ENCODE data around the gene MAP3K19. TPM values are rescaled to one million over a fixed set of nuclear protein-coding genes. Genes with fewer than 3 reads are reported as not detected.

MAP3K19 gene
- total and polyA plus RNA-seq, 2 experiments from 2014 or later, result not detected

DNA sequence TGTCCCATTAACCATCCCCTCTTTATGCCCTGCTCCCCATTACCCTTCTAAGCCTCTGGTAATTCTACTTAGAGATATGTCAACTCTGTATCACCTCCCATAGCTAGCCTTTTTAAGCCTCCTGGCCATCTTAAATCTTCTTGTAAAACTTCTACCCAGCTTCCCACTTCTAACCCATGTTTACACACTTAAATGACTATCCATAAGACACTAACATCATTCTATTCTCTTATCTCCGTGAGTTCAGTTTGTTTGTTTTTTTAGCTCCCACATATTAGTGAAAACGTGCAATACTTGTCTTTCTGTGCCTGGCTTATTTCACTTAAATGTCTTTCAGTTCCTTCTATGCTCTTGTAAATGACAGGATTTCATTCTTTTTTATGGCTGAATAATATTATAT is 47.3 kb upstream of the MAP3K19 start (continued):
- TF ChIP-seq, protein P1, sequence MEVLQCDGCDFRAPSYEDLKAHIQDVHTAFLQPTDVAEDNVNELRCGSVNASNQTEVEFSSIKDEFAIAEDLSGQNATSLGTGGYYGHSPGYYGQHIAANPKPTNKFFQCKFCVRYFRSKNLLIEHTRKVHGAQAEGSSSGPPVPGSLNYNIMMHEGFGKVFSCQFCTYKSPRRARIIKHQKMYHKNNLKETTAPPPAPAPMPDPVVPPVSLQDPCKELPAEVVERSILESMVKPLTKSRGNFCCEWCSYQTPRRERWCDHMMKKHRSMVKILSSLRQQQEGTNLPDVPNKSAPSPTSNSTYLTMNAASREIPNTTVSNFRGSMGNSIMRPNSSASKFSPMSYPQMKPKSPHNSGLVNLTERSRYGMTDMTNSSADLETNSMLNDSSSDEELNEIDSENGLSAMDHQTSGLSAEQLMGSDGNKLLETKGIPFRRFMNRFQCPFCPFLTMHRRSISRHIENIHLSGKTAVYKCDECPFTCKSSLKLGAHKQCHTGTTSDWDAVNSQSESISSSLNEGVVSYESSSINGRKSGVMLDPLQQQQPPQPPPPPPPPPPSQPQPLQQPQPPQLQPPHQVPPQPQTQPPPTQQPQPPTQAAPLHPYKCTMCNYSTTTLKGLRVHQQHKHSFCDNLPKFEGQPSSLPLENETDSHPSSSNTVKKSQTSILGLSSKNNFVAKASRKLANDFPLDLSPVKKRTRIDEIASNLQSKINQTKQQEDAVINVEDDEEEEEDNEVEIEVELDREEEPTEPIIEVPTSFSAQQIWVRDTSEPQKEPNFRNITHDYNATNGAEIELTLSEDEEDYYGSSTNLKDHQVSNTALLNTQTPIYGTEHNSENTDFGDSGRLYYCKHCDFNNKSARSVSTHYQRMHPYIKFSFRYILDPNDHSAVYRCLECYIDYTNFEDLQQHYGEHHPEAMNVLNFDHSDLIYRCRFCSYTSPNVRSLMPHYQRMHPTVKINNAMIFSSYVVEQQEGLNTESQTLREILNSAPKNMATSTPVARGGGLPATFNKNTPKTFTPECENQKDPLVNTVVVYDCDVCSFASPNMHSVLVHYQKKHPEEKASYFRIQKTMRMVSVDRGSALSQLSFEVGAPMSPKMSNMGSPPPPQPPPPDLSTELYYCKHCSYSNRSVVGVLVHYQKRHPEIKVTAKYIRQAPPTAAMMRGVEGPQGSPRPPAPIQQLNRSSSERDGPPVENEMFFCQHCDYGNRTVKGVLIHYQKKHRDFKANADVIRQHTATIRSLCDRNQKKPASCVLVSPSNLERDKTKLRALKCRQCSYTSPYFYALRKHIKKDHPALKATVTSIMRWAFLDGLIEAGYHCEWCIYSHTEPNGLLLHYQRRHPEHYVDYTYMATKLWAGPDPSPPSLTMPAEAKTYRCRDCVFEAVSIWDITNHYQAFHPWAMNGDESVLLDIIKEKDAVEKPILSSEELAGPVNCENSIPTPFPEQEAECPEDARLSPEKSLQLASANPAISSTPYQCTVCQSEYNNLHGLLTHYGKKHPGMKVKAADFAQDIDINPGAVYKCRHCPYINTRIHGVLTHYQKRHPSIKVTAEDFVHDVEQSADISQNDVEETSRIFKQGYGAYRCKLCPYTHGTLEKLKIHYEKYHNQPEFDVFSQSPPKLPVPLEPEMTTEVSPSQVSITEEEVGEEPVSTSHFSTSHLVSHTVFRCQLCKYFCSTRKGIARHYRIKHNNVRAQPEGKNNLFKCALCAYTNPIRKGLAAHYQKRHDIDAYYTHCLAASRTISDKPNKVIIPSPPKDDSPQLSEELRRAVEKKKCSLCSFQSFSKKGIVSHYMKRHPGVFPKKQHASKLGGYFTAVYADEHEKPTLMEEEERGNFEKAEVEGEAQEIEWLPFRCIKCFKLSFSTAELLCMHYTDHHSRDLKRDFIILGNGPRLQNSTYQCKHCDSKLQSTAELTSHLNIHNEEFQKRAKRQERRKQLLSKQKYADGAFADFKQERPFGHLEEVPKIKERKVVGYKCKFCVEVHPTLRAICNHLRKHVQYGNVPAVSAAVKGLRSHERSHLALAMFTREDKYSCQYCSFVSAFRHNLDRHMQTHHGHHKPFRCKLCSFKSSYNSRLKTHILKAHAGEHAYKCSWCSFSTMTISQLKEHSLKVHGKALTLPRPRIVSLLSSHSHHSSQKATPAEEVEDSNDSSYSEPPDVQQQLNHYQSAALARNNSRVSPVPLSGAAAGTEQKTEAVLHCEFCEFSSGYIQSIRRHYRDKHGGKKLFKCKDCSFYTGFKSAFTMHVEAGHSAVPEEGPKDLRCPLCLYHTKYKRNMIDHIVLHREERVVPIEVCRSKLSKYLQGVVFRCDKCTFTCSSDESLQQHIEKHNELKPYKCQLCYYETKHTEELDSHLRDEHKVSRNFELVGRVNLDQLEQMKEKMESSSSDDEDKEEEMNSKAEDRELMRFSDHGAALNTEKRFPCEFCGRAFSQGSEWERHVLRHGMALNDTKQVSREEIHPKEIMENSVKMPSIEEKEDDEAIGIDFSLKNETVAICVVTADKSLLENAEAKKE (CRISPR knock-in tag; IDR thresholded peaks at IDR 0.05), result no peak
- no peak for TF ChIP-seq JUNB (IDR thresholded peaks at IDR 0.05; ENCODE audit: unreplicated experiment)

DNA sequence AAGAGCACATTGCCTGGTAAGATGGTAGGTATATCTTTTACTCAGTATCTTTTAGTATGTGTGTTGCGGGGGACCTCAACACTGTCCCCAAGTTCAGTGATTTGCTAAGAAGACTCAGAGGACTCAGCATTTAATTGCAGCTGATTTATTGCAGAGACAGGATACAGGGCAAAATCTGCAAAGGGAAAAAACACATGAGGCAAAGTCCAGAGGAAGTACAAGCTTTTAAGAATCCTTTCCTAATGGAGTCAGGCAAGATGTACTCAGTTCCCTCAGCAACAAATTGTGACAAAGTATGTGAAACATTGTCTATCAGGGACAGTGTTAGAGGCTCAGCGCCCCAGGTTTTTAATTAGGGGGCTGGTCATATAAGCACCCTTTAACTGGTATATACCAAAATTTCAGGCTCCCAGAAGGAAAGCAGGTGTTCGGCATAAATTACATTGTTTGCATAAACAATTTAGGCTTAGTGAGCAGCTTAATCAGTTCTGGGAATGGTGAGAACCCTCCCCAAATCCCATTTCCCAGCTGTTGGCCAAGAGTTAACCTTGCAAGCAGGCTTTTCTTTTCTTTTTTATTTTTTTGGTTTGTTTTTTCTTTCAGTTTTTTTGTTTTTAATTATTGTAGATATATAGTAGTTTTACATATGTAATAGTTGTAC is 46.6 kb upstream of the MAP3K19 start:
- Histone ChIP-seq H3F3A (replicated peaks; ENCODE audit: low read depth) (no peaks in the 10 kb centered on the region), H3K79me2 (replicated peaks; ENCODE audit: insufficient read depth) (peaks cover 14% of the 10 kb centered on the region), H3K27me3 (ENCODE audit: insufficient read depth) (no peaks in the 10 kb centered on the region), H4K20me1 (replicated peaks; ENCODE audit: insufficient read depth) (no peaks in the 10 kb centered on the region), H3K4me3 (no peak overlapping the region), H3K4me1 (ENCODE audit: insufficient read depth) (no peaks in the 10 kb centered on the region), H3K4me2 (no peak overlapping the region), H3K36me3 (ENCODE audit: insufficient read depth) (no peaks in the 10 kb centered on the region), H3K27ac (ENCODE audit: low read depth) (no peak overlapping the region), H3K9me2 (ENCODE audit: insufficient read depth) (no peaks in the 10 kb centered on the region), H2AFZ (no peak overlapping the region)
- Mint-ChIP-seq H3K27ac (no peak overlapping the region), H3K4me3 (no peak overlapping the region), H3K9me3 (no peaks in the 10 kb centered on the region; the same call in 2 of the 3 replicates), H3K4me1 (no peaks in the 10 kb centered on the region), H3K36me3 (ENCODE audit: low read depth) (peaks cover 16% of the 10 kb centered on the region), H3K27me3 (ENCODE audit: insufficient read depth, low read depth, poor library complexity) (no peaks in the 10 kb centered on the region)
- ATAC-seq (no peak), DNase-seq (ENCODE audit: low spot score) (no peak)
- no peak for TF ChIP-seq EZH2phosphoT487 (IDR thresholded peaks at IDR 0.05; ENCODE audit: unreplicated experiment)
- TF ChIP-seq NANOG (IDR thresholded peaks at IDR 0.05; ENCODE audit: borderline replicate concordance), result no peak
- TF ChIP-seq ETS1 (IDR thresholded peaks at IDR 0.05), result no peak
- TF ChIP-seq, protein P1 (CRISPR knock-in tag; IDR thresholded peaks at IDR 0.05), result no peak
- no peak for TF ChIP-seq ZNF331 (CRISPR knock-in tag; IDR thresholded peaks at IDR 0.05; ENCODE audit: low read depth)
- TF ChIP-seq EZH2 (IDR thresholded peaks at IDR 0.05; ENCODE audit: low read depth, unreplicated experiment), result no peak
- TF ChIP-seq STAT1 (IDR thresholded peaks at IDR 0.05; ENCODE audit: unreplicated experiment), result no peak
- no peak for TF ChIP-seq POLR2AphosphoS5 (IDR thresholded peaks at IDR 0.05; ENCODE audit: low read depth)

Measured in GM23338 (cell line).